WERI-Rb-1 (cell line): Measurements from ENCODE around the gene CABCOCO1.

Experiments used
- DNase-seq: peaks from one replicate; pipeline ENCODE4 v3.0.0-alpha.2; 2020
- H3K27ac ChIP-seq: fragments of 250-450 bp; sonication (Bioruptor Pico); 2 replicates; pipeline ENCODE4 v1.5.1; 2020; ENCODE audit warnings: mild to moderate bottlenecking, moderate library complexity
- H3K27me3 ChIP-seq: fragments of 250-450 bp; sonication (Bioruptor Pico); 2 replicates; pipeline ENCODE4 v1.5.1; 2021; ENCODE audit warnings: mild to moderate bottlenecking, low read depth, moderate library complexity; ENCODE audit not compliant: insufficient read depth, severe bottlenecking
- H3K36me3 ChIP-seq: fragments of 250-450 bp; sonication (Bioruptor Pico); 2 replicates; pipeline ENCODE4 v1.5.1; 2020; ENCODE audit warnings: mild to moderate bottlenecking, moderate library complexity
- H3K4me3 ChIP-seq: 2 replicates; pipeline ENCODE4 v1.5.1; 2011; ENCODE audit warnings: low read depth, mild to moderate bottlenecking, control low read depth, low read length
- H3K9me3 ChIP-seq: fragments of 250-450 bp; sonication (Bioruptor Pico); 2 replicates; pipeline ENCODE4 v1.5.1; 2021; ENCODE audit warnings: mild to moderate bottlenecking, moderate library complexity; ENCODE audit not compliant: severe bottlenecking
- CTCF ChIP-seq: IDR thresholded peaks from 2 replicates; pipeline ENCODE4 v1.5.1; 2011; ENCODE audit warnings: low read depth, mild to moderate bottlenecking, control low read depth, inconsistent platforms, low read length

CABCOCO1 gene

DNA sequence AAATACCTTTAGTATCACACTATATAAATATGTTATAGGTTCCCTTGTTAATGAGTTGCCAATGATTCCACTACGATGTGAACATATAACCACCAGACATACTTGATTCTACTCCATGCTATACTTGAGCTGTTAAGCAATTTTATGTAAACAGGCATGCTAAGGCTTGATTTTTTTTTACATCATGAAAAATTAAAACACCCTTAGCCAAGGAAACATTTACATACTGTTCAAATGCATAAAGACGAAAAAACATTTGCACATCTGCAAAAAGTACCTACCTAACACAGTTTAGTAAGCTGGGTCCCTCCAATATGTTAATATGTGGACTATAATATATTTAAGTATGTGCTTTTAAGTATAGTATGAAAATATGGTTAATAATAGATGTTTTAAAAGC lies 9.0 kb upstream of the CABCOCO1 start:
- H3K27ac ChIP-seq = no peak overlapping the region
- H3K36me3 ChIP-seq = no peaks in the 10 kb centered on the region
- no peaks in the 10 kb centered on the region for H3K27me3 ChIP-seq
- DNase-seq = no peak
- no peak for TF ChIP-seq CTCF
- no peak overlapping the region for H3K4me3 ChIP-seq
- H3K9me3 ChIP-seq = no peaks in the 10 kb centered on the region

GRCh38 chr10:61655335-61655851 lies 7.3 kb upstream of the CABCOCO1 start:
- H3K9me3 ChIP-seq = no peaks in the 10 kb centered on the region
- no peak overlapping the region for H3K27ac ChIP-seq
- no peaks in the 10 kb centered on the region for H3K36me3 ChIP-seq
- H3K27me3 ChIP-seq = no peaks in the 10 kb centered on the region
- no peak for DNase-seq
- H3K4me3 ChIP-seq = no peak overlapping the region
- TF ChIP-seq CTCF = no peak

DNA sequence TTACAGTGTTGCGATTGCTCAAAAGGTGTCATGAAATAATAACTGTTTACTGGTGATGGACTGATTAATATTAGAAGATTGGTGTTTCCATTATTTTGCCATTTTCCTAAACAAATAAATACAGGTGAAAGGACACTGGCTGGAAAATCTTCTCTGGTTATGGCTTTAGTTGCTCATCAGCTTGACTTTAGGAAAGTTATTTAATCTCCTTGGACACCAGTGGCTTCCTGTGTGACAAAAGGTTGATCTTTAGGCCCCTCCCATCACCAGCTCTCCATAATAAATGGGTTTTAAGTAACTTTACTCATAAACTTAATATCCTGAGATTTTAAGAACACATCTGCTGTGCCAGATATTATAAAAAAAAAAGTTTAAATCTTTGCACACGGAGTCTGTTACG lies 737 bp downstream of the CABCOCO1 start:
- H3K27ac ChIP-seq = no peak overlapping the region
- H3K4me3 ChIP-seq = peak overlapping the region; percentile 80; the same call in 1 of the 2 replicates
- no peaks in the 10 kb centered on the region for H3K9me3 ChIP-seq
- no peak for DNase-seq
- no peaks in the 10 kb centered on the region for H3K36me3 ChIP-seq
- H3K27me3 ChIP-seq = no peaks in the 10 kb centered on the region
- no peak for TF ChIP-seq CTCF

- no peaks in the 10 kb centered on the region for H3K36me3 ChIP-seq
- DNase-seq = no peak
Measured at GRCh38 chr10:61664985-61665384, 2.3 kb downstream of the CABCOCO1 start.

GRCh38 chr10:61669161-61669725 lies 6.5 kb downstream of the CABCOCO1 start:
- Histone ChIP-seq H3K27me3 (no peaks in the 10 kb centered on the region), H3K9me3 (no peaks in the 10 kb centered on the region), H3K27ac (no peak overlapping the region), H3K36me3 (no peaks in the 10 kb centered on the region), H3K4me3 (no peak overlapping the region)
- no peak for TF ChIP-seq CTCF
- no peak for DNase-seq

More at GRCh38 chr10:61664985-61665384, 2.3 kb downstream of the CABCOCO1 start:
- no peaks in the 10 kb centered on the region for H3K9me3 ChIP-seq
- H3K4me3 ChIP-seq = no peak overlapping the region
- no peak overlapping the region for H3K27ac ChIP-seq
- TF ChIP-seq CTCF = no peak
- H3K27me3 ChIP-seq = no peaks in the 10 kb centered on the region

DNA sequence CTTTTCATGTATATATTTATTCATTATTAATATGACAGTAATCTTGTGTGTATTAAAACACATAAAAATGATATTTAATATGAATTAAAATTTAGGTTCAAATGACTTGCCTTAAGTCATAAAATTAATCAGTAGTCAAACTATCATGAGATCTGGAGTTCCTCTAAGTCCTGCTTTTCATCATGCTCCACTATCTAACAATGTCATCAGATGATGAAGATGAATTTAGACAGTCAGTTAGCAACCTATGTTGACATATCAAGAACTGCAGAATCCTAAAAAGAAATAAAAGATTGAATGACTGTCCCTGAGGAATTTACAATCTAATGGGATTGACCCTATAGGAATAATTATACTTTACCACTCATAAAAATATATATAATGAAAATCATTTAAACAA lies 7.1 kb downstream of the CABCOCO1 start:
- H3K9me3 ChIP-seq = no peaks in the 10 kb centered on the region
- H3K27me3 ChIP-seq = no peaks in the 10 kb centered on the region
- no peak overlapping the region for H3K27ac ChIP-seq
- no peaks in the 10 kb centered on the region for H3K36me3 ChIP-seq
- TF ChIP-seq CTCF = no peak
- no peak overlapping the region for H3K4me3 ChIP-seq
- DNase-seq = no peak
